HT1080 (cell line): ENCODE data around the gene DLX2. TPM values are rescaled to one million over a fixed set of nuclear protein-coding genes. Genes with fewer than 3 reads are reported as not detected.
"Not testable (repeated sequence)": the region's sequence is repeated elsewhere in the genome, so short reads cannot be mapped to it uniquely, and the experiment has no call there.

Experiments used
- DNase-seq: peaks from one replicate; pipeline ENCODE4 v3.0.0-alpha.2; 2015; ENCODE audit warnings: low read depth
- total RNA-seq: library from RNA; depleted of rRNA; stranded (reverse); fragments of >200 nt; shearing (Covaris generic); gene quantifications from 2 replicates; pipeline ENCODE4 v1.2.3, GENCODE V29; 2014

Gene DLX2
- total RNA-seq, 1 experiment from 2014 or later = 1.1 TPM

DNA sequence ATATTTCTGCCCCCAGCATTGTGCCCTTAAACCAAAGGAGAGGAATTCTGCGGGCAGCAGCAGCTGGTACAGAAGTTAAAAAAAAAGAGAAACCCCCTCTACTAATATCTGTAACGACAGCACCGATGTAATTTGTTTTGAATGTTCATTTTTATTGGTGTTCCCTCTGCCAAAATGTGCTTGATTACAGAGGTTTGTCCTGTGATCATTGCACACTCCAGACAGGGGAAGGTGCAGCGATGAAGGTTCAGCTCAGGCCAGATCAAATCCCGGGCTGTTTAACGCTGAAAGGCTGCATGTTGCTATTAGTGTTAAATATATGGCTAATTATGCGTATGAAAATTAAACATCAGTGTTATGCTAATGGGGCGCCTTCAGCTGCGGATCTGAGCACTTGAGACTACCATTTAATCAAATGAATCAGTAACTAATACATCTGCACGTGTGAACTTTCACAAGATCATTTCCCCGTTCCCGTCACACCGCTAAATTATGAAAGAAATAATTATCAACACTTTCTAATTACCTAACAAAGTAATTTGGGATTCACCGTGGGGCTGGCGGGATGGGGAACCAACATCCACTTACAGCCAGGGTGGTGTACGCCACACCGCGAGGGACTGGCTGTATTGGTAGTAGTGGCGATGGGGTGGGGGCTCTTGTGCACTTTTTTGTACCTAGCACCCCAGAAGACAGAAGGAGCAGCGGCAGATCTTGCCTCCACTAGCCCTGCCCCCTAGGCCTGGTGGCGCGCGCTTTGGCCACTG is 18.9 kb downstream of the DLX2 start:
- DNase-seq = no peak

DNA sequence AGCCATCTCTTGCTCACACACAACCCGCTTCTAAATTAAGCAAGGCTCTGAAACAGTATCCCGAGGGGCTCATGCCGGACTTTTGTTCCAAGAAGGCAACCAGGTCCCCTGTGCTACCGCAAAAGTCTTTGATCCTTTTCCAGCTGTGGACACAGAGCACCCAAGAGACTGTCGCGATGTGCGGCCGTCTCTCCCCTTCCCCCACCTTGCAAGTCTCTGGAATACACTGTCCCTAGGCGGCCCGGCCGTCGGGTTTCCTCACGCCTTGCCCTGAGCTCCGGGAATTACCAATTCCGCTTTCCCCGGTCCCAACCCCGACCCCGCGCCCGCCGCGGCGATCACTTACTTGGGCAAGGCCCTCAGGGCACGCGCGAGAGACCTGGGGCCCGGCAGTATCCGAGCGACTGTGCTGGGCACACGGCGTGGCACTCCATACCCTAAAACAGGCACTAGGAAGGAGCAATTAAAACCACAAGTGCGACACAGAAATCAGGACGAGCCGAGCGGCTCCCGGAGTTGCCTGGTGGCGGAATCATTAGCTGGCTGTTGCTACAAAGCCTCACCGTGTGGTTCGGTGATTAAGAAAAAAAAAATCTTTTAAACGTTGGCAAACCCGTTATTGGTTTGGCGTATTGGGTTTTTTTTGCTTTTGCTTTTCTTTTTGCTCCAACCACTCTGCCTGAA is 19.6 kb downstream of the DLX2 start:
- DNase-seq = no peak

DNA sequence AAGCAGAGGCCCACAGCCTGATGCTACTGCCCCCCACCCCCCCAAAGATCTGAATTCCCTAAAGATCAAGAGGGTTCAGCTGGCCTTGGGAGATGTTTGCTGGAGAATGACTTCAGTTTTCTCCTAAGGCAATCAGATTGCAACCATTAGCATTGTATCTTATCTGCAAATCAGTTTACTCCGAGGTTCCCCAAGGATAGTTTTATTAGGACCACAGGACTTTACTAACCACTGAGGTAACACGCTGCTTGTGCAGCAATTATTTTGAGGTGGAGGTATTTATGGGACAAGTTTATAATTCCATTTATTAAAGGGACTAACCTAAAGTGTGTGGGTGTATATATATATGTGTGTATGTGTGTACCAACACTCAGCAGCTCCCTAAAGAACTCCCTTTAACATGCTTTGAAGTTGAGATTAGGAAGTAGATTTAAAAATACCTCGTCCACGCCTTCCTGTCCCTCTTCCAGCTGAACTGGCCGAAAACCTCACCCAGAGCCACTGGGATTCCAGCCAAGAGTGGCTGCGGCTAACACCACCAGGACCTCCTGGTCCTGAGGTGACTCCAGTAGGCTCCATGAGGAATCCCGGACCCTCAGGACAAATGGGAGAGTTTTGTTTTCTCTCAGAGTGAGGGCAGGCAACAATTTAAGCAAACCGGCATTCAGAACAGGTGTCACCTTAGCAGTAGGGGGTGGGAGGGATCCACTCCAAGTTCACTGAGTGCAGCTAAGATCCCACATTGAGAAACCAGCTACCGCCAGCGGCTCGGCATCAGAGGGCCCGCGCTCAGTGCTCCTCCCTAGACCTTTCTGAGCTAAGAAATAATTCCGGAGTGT is 20.4 kb downstream of the DLX2 start:
- DNase-seq = no peak

DNA sequence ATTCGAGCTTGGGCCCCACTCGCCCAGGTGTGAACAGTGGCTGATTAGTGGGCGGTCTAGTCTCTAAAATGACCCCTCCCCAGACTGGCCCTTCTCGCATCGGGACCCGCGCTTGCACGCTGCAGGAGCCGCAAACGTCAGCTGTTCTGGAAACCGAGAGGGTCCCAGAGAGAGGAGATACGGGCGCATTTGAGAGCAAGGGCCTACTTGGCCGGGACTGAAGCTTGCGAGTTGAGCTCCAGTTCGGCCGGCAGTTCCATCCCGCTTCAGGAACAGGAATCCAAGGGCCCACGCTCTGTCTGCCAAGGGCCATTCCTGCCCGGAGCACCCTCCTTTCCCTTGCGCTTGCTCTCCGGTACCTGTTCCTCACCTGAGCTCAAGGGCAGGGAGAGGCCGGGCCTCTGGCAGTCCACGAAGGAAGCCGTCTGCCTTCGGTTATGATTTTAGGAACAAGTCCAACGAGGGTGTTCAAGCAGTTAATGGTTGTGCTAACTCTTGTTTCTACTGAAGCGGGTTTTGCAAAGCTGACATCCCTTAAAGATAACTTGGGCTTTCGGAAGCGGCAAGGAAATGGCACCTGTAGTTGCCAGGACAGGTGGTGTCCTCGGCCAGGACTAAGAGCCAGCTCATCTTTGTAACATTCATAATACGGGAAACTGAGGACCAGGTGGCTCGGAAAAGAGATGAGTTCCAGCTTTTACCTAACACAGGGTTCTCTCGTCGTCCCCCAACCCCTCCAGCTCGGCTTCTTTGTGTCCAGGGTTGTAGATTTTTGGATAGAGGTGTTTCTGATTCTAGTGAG is 21.3 kb downstream of the DLX2 start:
- DNase-seq = no peak

DNA sequence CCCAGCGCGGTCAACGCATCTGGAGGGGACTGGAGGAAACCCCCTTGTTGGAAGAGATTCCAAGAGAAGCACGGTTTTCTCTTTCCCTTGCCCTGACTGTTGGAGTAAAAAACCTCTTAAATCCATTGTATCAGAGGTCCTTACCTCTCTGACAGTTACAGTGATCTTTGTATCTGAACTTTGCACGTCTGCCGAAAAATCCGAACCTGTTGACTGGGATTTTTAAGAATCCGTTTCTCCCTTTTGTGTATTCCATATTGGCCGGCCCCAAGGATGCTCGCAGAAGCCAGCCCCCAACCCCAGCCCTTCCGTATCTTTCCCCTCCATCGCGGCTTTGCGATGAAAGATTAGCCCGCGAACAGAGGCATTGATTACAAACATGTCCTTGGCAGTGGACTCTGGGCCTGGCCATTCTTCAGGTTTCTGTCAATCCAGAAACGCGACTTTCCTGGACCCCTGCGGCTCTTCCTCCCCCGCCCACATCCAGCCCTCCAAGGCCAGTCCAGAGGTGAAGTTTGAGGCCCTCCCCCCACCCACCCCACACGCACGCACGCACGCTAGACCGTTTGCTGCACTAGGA is 22.0 kb downstream of the DLX2 start:
- no peak for DNase-seq

DNA sequence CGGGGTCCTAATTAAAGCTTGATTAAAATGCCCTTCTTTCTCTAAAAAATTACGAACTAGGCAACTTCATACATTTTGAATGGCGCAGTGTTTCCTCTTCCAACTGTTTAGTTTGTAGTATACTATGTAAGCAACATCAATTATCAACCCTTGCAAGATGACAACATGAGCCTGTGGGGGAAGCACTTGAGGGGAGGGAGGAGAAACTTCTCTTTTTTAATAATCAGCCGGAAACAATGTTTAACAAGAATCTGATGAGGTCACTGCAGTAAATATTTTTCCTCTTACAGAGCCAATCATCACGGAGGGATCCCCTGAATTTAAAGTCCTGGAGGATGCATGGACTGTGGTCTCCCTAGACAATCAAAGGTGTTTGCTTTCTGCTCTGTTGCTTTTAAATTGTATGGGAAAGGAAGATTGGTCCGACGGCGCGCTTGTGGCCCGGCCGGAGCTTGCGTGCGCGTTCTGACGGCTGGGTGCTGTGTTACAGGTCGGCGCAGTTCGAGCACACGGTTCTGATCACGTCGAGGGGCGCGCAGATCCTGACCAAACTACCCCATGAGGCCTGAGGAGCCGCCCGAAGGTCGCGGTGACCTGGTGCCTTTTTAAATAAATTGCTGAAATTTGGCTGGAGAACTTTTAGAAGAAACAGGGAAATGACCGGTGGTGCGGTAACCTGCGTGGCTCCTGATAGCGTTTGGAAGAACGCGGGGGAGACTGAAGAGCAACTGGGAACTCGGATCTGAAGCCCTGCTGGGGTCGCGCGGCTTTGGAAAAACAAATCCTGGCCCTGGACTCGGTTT is 22.7 kb downstream of the DLX2 start:
- DNase-seq = no peak

DNA sequence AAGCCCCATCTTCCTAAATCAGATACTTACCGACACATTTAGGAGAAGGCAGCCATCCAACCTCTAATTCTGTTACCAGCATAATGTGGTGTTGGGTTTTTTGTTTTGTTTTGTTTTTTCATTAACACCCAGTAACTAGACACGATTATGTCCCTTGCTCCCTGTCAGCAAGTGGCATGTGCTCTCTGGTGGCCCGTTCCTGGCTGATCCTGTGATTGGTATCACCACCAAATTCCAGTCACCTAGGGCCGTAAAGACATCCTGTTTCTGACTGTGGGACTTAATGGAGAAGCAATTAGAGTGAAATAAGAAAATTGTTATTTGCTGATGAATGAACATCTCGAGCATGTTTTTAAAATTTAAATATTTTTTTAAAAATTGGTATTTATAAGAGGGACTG is 23.3 kb downstream of the DLX2 start:
- no peak for DNase-seq

DNA sequence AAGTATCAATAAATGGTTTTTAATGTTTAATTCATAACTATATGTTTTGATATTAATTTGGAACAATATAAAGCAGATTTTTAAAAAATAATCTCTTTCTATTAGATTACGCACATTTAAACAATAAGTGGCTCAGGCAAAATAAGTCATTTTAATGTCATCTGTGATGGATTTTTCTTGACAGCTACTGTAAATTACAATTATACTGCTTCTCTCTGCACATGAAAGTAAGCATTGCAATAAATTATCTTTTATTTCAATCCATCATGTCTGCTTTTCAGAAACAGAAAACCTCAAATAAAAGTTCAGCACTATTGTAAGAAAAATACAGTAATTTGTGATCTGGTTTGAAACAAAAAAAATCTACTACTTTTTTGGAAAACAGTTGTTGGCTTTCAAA is 28.4 kb downstream of the DLX2 start:
- DNase-seq = no peak

DNA sequence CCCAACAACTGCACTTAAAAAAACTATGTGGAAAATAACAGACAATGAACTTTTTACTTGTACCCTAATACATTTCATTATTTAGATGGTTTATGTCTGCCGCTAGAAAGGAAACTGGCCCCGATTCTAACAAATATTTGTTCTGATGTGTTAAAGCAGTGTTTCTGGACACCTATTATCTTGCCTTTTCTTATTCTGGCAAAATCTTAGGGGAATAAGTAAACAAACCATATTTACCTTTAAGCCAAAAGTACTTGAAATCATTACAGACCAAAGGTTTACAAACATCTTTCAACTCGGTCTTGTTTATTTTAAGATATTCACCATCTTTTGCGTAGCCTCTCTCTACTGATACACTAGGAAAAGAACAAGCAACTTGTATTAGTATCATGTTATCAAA is 29.2 kb downstream of the DLX2 start:
- DNase-seq = no peak

DNA sequence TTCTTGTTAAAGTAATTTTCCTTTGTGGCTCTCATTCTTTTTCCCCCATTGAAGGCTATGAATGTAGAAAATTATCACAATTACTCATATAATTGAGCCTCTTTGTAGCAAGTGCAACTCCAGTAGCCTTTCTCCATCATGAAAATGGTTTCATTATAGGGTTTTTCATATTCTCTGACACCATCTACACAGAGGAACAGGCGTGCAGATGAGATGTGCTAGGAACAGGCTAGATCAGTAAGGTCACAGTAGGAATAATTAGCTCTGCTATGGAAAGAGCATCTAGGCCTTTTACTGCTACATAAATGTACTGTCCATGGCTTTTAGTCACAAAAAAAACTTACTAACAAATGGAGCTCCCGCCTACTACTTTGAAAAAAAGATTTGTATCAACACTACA is 30.0 kb downstream of the DLX2 start:
- DNase-seq = no peak

DNA sequence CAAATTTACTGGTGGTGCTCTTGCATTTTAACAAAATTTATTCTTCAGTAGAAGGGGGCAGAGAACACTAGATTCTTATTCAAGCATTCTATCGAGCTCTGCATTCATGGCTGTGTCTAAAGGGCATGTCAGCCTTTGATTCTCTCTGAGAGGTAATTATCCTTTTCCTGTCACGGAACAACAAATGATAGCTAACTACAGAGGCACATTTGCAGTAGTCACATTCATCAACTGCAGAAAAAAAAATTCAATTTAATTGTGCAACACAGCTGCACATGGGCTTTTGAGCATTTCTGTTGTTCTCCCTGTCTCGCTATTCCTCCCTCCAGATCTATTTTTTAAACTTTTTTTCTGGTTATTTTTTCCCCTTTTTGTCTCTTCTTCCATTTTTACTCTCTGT is 30.4 kb downstream of the DLX2 start:
- no peak for DNase-seq

DNA sequence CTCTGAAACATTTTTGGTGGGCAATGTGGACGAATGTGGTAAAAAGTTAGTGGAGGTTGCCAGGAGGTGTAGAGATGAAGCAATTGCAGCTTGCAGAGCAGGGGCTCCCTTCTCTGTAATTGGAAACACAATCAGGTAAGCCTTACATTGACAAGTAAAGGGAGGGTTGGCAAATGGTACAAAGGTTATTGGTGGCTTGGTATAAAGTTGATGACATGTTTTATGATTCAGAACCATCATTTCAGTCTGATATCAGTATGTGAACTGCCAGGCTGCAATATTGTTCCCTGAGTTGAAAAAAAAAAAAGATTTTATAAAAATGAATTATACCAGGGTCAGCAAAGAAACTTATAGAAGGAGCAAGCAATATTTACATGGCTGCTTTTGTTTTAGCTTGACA is 31.8 kb downstream of the DLX2 start:
- DNase-seq = no peak

DNA sequence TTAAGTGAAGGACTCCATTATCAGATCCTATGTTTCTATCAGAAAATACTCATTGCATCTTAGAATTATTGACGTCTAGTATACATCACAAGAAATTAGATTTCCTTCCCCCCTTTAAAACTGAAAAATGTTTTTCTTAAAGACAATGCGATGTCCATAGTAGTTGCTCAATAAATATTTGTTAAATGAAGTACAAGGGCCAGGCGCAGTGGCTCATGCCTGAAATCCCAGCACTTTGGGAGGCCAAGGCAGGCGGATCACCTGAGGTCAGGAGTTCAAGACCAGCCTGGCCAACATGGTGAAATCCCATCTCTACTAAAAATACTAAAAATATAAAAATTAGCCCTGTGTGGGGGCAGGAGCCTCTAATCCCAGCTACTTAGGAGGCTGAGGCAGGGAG is 34.8 kb downstream of the DLX2 start:
- not testable (repeated sequence) for DNase-seq

DNA sequence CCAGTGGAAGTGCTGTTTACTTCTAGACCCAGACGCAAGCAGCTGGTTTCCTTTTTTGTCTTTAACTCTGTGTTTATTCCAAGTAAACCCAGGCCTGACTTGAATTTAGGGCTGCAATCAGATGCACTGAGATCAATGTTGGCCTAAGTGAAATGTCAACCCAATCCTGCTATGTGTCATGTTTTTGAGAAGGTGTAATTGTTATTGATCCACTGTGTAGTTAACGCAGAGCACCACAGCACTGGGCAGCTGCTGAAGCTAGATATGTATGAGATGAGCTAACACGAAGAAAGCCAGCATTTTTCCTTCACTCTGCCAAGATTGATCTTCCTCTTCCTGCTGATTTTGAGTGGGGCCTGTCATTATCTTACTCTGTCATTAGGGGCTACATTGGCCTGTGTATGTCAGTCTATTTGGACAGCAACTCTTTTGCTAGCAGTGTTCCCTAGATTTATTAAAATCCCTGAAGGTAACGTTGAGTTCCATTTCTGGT is 36.3 kb downstream of the DLX2 start:
- no peak for DNase-seq

DNA sequence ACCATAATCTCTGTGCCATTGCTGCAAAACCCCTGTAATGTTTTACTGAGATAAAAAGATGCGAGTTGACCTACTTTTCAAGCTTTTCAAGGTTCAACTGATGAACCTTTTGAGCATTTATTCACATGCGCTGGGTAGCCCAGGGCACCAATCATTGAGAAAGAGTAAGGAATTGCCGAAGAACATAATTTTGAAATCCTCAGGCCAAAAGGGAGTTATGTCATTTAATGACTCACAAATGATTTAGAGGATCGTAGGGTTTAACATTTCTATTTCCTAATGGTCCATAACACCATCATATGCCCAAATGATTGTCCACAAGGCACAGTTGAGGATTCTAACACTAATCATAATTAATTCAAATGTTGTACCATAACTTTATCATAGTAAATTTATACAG is 37.6 kb downstream of the DLX2 start:
- no peak for DNase-seq

DNA sequence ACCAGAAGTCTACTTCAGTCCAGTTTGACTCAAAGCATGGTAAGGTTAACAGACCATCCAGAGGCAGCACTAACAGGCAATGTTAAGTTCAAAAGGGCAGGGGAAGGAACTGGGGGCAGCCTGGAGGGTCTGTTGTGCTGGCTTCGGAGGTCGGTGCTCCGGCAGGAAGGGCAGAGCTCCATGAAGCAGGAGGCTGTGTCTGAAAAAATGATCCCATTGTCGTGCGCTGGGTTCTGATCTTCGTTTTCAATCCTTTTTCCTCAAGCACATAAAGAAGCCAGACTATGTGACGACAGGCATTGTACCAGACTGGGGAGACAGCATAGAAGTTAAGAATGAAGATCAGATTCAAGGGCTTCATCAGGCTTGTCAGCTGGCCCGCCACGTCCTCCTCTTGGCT is 39.3 kb downstream of the DLX2 start:
- DNase-seq = no peak

DNA sequence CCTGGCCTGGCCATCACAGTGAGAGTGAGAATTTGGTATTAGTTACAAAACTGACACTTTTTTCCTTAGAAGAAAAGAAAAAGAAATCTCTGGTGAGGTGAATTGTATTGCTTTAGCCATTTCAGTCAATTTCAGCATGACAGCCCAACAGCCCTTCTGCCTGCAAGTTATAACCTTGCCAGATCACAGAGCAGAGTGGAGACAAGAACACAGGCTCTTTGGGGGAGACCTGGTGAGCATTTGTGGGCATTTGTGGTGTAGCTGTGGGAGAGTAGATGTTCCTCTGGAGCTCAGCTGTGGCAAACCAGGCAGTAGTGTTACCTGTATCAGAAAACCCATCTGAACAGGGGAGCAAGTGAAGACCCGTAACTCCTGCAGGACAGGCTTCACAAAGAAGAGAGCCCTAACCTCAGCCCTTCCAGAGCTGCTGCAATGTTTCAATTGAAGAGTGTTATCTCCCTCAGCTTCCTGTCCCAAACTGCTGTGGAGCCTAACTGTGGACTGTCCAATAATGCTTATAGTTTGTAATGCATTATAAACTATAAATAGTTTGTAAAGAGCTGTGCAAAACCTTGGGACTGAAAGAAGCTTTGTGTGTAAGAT is 40.2 kb downstream of the DLX2 start:
- no peak for DNase-seq

DNA sequence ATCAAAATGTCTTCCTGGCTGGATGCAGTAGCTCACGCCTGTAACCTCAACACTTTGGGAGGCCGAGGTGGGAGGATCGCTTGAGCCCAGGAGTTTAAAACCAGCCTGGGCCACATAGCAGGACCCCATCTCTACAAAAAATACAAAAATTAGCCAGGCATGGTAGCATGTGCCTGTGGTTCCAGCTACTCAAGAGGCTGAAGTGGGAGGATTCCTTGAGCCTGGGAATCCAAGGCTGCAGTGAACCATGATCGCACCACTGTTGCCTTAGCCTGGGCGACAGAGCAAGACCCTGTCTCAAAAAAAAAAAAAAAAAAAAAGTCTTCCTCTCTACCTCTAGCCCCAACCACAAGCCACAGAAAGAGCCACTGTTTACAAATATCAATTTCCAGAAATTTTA is 42.6 kb downstream of the DLX2 start:
- not testable (repeated sequence) for DNase-seq

DNA sequence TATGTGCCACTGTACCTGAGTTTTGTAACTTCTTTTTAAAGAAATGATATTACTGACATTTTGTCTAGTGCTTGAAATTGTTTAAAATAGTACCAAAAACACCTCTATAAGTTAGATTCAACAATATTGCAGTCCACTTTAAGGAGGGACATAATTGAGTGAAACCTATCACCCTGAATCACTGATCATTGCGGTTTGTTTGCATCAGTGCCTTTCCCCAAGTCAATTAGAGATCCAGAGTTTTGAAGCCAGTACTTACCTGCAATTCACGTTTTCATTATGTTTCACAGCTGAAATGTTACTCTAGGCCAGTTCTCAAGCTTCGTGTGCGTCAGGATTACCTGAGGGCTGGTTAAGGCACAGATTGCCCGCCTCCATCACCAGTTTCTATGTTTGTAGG is 44.0 kb downstream of the DLX2 start:
- no peak for DNase-seq

DNA sequence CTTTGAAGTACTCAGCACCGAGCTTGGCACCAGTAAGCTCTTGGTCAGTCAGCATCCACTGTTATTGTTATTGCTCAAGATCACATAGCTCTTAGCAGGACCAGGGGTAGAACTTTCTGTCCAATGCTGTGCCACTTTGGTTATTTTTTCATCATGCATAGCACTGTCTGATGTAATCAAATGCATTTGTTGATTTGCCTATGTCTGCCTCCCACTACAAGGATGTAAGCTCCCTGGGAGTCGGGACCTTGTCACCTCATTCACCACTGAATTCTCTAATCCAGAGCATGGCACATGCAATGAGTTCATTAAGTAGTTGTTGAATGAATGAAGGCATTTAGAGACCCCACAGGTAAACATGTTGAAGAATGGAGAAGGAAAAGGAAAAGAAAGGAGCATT is 46.4 kb downstream of the DLX2 start:
- no peak for DNase-seq
